Stimulated activated CD4-positive, alpha-beta T cell treated with anti-CD3 and anti-CD28 coated beads, Interleukin-2, amount 100 ng/mL, for 4 hours (primary cell): ENCODE data around the gene TCF12.

ENCODE experiments used
- DNase-seq: peaks from one replicate; pipeline ENCODE4 v3.0.0-alpha.2; 2020; ENCODE audit warnings: low read depth

Gene TCF12

DNA sequence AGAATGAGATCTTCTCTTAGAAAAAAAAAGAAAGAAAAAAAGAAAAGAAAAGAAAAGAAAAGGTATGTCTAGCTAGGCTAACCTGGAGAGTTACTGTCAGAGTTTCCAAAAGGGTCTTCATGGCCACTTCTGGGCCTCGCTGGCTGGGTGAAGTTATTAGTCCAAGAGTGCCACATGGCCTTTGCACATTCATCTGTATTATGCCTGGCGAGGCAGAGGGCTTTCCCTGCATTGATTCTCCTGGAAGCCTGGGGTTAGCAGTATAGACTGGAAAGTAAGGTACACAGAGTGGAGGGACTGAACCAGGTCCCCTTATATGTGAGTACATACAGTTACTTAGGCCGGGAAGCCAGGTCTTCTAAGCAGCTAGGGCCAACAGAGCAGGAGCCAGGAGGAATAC, 403.0 kb downstream of the TCF12 start:
- DNase-seq, result no peak

GRCh38 chr15:57321973-57322601, 403.6 kb downstream of the TCF12 start:
- DNase-seq, result no peak

- DNase-seq, result no peak
Observed at GRCh38 chr15:57322602-57323250, 404.3 kb downstream of the TCF12 start.

- no peak for DNase-seq
Observed at GRCh38 chr15:57323299-57323805, 404.9 kb downstream of the TCF12 start.

- DNase-seq, result no peak
Observed at GRCh38 chr15:57323806-57324589, 405.6 kb downstream of the TCF12 start.

- DNase-seq, result no peak
Observed at GRCh38 chr15:57324590-57324890, 406.1 kb downstream of the TCF12 start.

DNA sequence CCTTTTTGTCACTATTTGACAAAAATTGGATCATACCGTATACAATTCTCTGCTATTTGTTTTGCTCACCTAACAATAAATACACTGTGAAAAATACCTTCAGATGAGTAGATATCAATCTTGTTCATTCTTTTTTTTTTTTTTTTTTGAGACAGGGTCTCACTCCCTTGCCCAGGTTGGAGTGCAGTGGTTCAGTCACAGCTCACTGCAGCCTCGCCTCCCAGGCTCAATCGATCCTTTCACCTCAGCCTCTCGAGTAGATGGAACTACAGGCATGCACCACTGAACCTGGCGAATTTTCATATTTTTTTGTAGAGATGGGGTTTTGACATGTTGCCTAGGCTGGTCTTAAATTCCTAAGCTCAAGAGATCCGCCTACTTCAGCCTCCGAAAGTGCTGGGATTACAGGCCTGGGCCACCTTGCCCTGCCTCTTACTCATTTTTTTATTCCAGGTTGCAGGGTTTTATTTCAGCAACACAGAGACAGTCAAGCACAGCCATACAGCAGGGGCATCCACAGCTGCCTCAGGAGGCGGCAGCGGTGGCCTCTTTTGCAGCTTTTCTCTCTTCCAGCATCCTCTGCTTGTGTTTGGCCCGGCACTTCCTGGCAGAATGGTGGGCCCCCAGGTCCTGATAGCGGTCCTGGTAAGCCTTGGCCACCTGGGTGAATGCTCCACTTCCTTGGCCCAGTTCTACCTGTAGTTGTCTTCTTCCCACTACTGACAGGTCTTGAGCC, 406.7 kb downstream of the TCF12 start:
- DNase-seq, result no peak

DNA sequence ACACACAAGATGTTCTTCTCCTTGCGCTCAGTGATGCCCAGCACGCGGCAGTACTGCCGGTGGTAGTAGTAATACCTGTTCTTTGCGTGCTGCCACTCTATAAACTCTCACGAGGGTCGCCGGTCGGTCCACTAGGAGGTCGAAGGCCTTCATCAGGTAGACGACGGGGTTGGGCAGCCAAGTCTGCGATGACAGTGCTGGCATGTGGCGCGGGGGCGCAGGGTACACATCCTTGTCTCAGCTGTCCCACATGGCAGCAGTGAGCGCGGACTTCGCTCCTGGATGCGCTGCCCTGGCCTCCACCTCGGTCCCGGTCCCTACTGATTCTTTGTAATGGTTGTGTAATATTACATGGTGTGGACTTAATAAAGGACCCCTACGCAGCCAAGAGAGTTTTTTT, 407.8 kb downstream of the TCF12 start:
- no peak for DNase-seq

DNA sequence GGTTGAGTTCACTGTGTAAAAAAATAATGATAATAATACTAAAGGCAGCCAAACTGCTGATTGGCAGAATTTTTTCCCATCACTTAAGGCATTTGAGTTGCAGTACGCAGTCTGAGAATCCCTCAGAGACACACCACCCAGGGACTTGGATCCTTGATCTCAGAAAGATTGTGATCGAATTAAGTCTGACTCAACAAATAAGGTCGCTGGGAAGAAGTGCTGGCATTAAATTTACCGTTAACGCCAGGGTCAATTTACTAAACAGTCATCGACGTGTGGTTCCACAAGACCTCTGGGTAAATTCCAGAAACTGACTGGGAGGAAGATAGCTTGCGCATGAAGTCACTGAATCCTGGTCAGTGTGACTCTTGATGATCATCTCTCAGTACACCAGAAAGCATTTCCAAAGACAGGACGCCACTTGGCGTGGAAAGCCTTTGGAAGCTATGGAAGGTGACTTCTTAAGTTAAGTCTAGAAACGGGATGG, 409.6 kb downstream of the TCF12 start:
- DNase-seq, result no peak

DNA sequence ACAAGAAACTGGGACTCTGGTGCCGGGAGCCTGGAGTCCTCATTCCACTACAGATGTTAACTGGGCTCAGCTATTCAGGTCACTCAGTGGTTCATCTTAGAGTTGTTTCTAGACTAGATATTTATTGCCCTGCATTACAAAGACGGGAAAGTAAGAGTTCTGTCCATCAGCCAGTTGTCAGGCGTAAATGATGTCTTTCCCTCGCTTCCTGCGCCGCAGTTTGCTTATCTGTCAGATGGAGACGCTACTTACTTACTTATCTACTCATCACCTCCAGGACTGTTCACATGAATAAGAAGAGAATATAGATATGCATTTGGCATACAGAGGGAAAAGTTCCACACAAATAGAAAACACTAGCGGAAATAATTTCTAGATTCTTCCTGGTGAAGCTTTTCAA, 410.0 kb downstream of the TCF12 start:
- DNase-seq, result no peak

- DNase-seq, result no peak
Observed at GRCh38 chr15:57328897-57329296, 410.5 kb downstream of the TCF12 start.

- DNase-seq, result no peak
Observed at GRCh38 chr15:57329582-57330367, 411.3 kb downstream of the TCF12 start.

- no peak for DNase-seq
Observed at GRCh38 chr15:57330619-57331340, 412.3 kb downstream of the TCF12 start.

GRCh38 chr15:57332326-57332725, 413.9 kb downstream of the TCF12 start:
- DNase-seq, result no peak

GRCh38 chr15:57333487-57333886, 415.0 kb downstream of the TCF12 start:
- DNase-seq, result no peak

DNA sequence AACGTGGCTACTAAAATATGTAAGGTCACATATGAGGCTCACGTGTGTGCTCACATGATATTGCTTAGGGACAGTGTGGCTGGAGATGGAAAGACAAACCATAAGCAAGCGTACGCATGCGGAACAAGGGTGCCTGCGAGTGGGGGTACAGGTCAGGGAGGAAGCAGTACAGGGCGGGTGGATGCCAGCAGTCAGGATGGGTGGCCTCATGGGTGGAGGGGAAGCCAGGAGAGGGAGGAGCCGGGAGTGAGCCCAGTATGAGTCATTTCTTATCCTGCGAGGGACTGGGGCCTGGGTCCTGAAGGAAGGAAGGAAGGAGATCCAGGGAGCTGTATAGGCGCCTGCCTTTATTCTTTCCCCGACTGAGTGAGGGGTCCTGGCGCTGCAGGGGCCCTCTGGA, 415.8 kb downstream of the TCF12 start:
- DNase-seq, result no peak

DNA sequence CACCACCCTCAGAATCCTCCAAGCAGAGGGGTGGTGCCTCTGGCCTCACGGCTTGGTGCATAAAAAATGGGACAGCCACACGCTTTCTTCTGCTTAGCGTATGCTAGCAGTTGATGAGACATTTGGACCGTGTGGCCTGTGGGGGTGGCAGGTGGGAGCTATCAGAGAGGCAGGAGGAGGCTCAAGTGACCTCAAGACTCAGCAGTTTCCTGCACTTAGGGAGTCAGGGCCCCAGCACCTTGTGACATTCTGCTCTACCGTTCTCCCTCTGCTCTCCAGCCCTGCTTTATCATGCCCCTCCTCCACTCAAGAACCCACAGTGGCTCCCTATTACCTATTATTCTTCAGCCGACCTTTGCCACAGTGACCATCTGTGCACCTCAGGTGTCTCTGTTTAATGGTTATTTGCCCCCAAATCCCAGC, 416.9 kb downstream of the TCF12 start:
- DNase-seq, result no peak

GRCh38 chr15:57335719-57336118, 417.3 kb downstream of the TCF12 start:
- no peak for DNase-seq

GRCh38 chr15:57337868-57338411, 419.5 kb downstream of the TCF12 start:
- DNase-seq, result no peak

GRCh38 chr15:57339321-57339720, 420.9 kb downstream of the TCF12 start:
- no peak for DNase-seq
